HEK293 (cell line): ENCODE measurements around the gene NRSN2.
A peak's percentile ranks its signal among the peaks of the same experiment; 100 is the strongest.

Source experiments
- BCL11B ChIP-seq: fragments of 450-650 bp; formaldehyde crosslinking; IDR thresholded peaks from 2 replicates; pipeline ENCODE4 v1.5.1; 2016; ENCODE audit warnings: low read depth, missing biosample characterization, missing genetic modification characterization
- EGR2 ChIP-seq: fragments of 450-650 bp; formaldehyde crosslinking; IDR thresholded peaks from 2 replicates; pipeline ENCODE4 v1.5.1; 2016; ENCODE audit warnings: low read depth, missing biosample characterization, missing genetic modification characterization
- GLIS2 ChIP-seq: fragments of 450-650 bp; formaldehyde crosslinking; IDR thresholded peaks from 2 replicates; pipeline ENCODE4 v1.5.1; 2016; ENCODE audit warnings: missing biosample characterization, missing genetic modification characterization
- KLF10 ChIP-seq: fragments of 450-650 bp; IDR thresholded peaks from 2 replicates; pipeline ENCODE4 v1.5.1; 2018; ENCODE audit warnings: missing biosample characterization, mild to moderate bottlenecking, missing genetic modification characterization
- KLF17 ChIP-seq: fragments of 450-650 bp; formaldehyde crosslinking; IDR thresholded peaks from 2 replicates; pipeline ENCODE4 v1.5.1; 2016; ENCODE audit warnings: missing biosample characterization, missing genetic modification characterization
- KLF8 ChIP-seq: fragments of 450-650 bp; formaldehyde crosslinking; IDR thresholded peaks from 2 replicates; pipeline ENCODE4 v1.5.1; 2016; ENCODE audit warnings: missing biosample characterization, missing genetic modification characterization
- OVOL3 ChIP-seq: fragments of 450-650 bp; formaldehyde crosslinking; IDR thresholded peaks from 2 replicates; pipeline ENCODE4 v1.5.1; 2016; ENCODE audit warnings: missing biosample characterization, missing genetic modification characterization
- PATZ1 ChIP-seq: fragments of 450-650 bp; formaldehyde crosslinking; IDR thresholded peaks from 2 replicates; pipeline ENCODE4 v1.5.1; 2016; ENCODE audit warnings: missing biosample characterization, missing genetic modification characterization
- PRDM1 ChIP-seq: fragments of 450-650 bp; formaldehyde crosslinking; IDR thresholded peaks from 2 replicates; pipeline ENCODE4; 2016; ENCODE audit warnings: missing biosample characterization, missing genetic modification characterization
- REPIN1 ChIP-seq: fragments of 450-650 bp; formaldehyde crosslinking; IDR thresholded peaks from 2 replicates; pipeline ENCODE4 v1.5.1; 2017; ENCODE audit warnings: missing biosample characterization, missing genetic modification characterization, low read depth
- REST ChIP-seq: fragments of 450-650 bp; formaldehyde crosslinking; IDR thresholded peaks from 2 replicates; pipeline ENCODE4 v1.5.1; 2016; ENCODE audit warnings: missing biosample characterization, missing genetic modification characterization
- SP2 ChIP-seq: fragments of 450-650 bp; formaldehyde crosslinking; IDR thresholded peaks from 2 replicates; pipeline ENCODE4 v1.5.1; 2016; ENCODE audit warnings: missing biosample characterization, missing genetic modification characterization
- TRIM28 ChIP-seq: IDR thresholded peaks from 2 replicates; pipeline ENCODE4 v1.6.1; 2011; ENCODE audit warnings: low read length, control low read depth, borderline replicate concordance
- WT1 ChIP-seq: fragments of 450-650 bp; formaldehyde crosslinking; IDR thresholded peaks from 2 replicates; pipeline ENCODE4 v1.5.1; 2016; ENCODE audit warnings: missing biosample characterization, missing genetic modification characterization
- ZBTB26 ChIP-seq: fragments of 450-650 bp; formaldehyde crosslinking; optimal IDR thresholded peaks from 2 replicates; pipeline ENCODE3; 2016; ENCODE audit warnings: missing biosample characterization, mild to moderate bottlenecking, missing genetic modification characterization
- ZBTB48 ChIP-seq: fragments of 450-650 bp; formaldehyde crosslinking; IDR thresholded peaks from 2 replicates; pipeline ENCODE4 v1.5.1; 2016; ENCODE audit warnings: missing biosample characterization, missing genetic modification characterization
- ZFP69B ChIP-seq: fragments of 450-650 bp; formaldehyde crosslinking; IDR thresholded peaks from 2 replicates; pipeline ENCODE4 v1.5.1; 2016; ENCODE audit warnings: missing biosample characterization, missing genetic modification characterization
- ZIC2 ChIP-seq: fragments of 450-650 bp; formaldehyde crosslinking; IDR thresholded peaks from 2 replicates; pipeline ENCODE4 v1.5.1; 2016; ENCODE audit warnings: missing biosample characterization, missing genetic modification characterization
- ZNF138 ChIP-seq: fragments of 450-650 bp; formaldehyde crosslinking; IDR thresholded peaks from 2 replicates; pipeline ENCODE4 v1.5.1; 2016; ENCODE audit warnings: missing biosample characterization, missing genetic modification characterization, borderline replicate concordance
- ZNF24 ChIP-seq: fragments of 450-650 bp; formaldehyde crosslinking; IDR thresholded peaks from 2 replicates; pipeline ENCODE4 v1.5.1; 2016; ENCODE audit warnings: missing biosample characterization, missing genetic modification characterization
- ZNF292 ChIP-seq: fragments of 450-650 bp; formaldehyde crosslinking; IDR thresholded peaks from 2 replicates; pipeline ENCODE4 v1.5.1; 2016; ENCODE audit warnings: low read depth, missing biosample characterization, missing genetic modification characterization, borderline replicate concordance
- ZNF600 ChIP-seq: fragments of 450-650 bp; formaldehyde crosslinking; IDR thresholded peaks from 2 replicates; pipeline ENCODE4 v1.5.1; 2016; ENCODE audit warnings: missing biosample characterization, missing genetic modification characterization
- ZNF610 ChIP-seq: fragments of 450-650 bp; formaldehyde crosslinking; IDR thresholded peaks from 2 replicates; pipeline ENCODE4 v1.5.1; 2016; ENCODE audit warnings: missing biosample characterization, missing genetic modification characterization, borderline replicate concordance
- ZNF626 ChIP-seq: fragments of 450-650 bp; sonication (Bioruptor Pico); formaldehyde crosslinking; IDR thresholded peaks from 2 replicates; pipeline ENCODE4 v1.5.1; 2018; ENCODE audit warnings: missing biosample characterization, missing genetic modification characterization, inconsistent platforms
- ZNF692 ChIP-seq: fragments of 450-650 bp; formaldehyde crosslinking; IDR thresholded peaks from 2 replicates; pipeline ENCODE4 v1.5.1; 2016; ENCODE audit warnings: missing biosample characterization, missing genetic modification characterization
- ZNF76 ChIP-seq: fragments of 450-650 bp; formaldehyde crosslinking; IDR thresholded peaks from 2 replicates; pipeline ENCODE4; 2016; ENCODE audit warnings: low read depth, missing biosample characterization, missing genetic modification characterization, borderline replicate concordance
- ZSCAN30 ChIP-seq: fragments of 450-650 bp; IDR thresholded peaks from 2 replicates; pipeline ENCODE4 v1.5.1; 2018; ENCODE audit warnings: missing biosample characterization, mild to moderate bottlenecking, missing genetic modification characterization, moderate library complexity
- ZSCAN5A ChIP-seq: fragments of 450-650 bp; formaldehyde crosslinking; IDR thresholded peaks from 2 replicates; pipeline ENCODE4 v1.5.1; 2016; ENCODE audit warnings: missing biosample characterization, missing genetic modification characterization
- ZXDB ChIP-seq: fragments of 450-650 bp; formaldehyde crosslinking; IDR thresholded peaks from 2 replicates; pipeline ENCODE4 v1.5.1; 2016; ENCODE audit warnings: missing biosample characterization, missing genetic modification characterization

Gene NRSN2

GRCh38 chr20:346640-347316 lies at the start of gene NRSN2 (continued):
- TF ChIP-seq KLF10 (tag by site-specific recombination) (0 out of 2 replicates have a peak, but pooled peaks have one; percentile 25), ZNF600 (tag by site-specific recombination) (peak; percentile 53), ZNF292 (tag by site-specific recombination) (no peak), ZNF692 (tag by site-specific recombination) (peak; percentile 51), REPIN1 (tag by site-specific recombination) (0 out of 2 replicates have a peak, but pooled peaks have one; percentile 28), ZNF76 (tag by site-specific recombination) (peak; percentile 64; the same call in 1 of the 2 replicates), KLF8 (peak; percentile 77; the same call in 1 of the 2 replicates), OVOL3 (tag by site-specific recombination) (no peak), PRDM1 (tag by site-specific recombination) (no peak), SP2 (peak; percentile 58), ZNF626 (no peak), ZBTB26 (tag by site-specific recombination) (peak; percentile 25), WT1 (peak; percentile 30; the same call in 1 of the 2 replicates), GLIS2 (tag by site-specific recombination) (peak; percentile 93), REST (no peak), ZXDB (peak; percentile 58; the same call in 1 of the 2 replicates), ZNF138 (no peak), ZNF610 (tag by site-specific recombination) (peak; percentile 56; the same call in 1 of the 2 replicates), TRIM28 (0 out of 2 replicates have a peak, but pooled peaks have one; percentile 12), KLF17 (tag by site-specific recombination) (peak; percentile 73; the same call in 1 of the 2 replicates), ZBTB48 (tag by site-specific recombination) (peak; percentile 83), ZIC2 (peak; percentile 43; the same call in 1 of the 2 replicates), BCL11B (no peak), ZNF24 (tag by site-specific recombination) (peak; percentile 64; the same call in 1 of the 2 replicates), ZSCAN5A (tag by site-specific recombination) (0 out of 2 replicates have a peak, but pooled peaks have one; percentile 59), EGR2 (tag by site-specific recombination) (0 out of 2 replicates have a peak, but pooled peaks have one; percentile 5), PATZ1 (peak; percentile 77), ZSCAN30 (tag by site-specific recombination) (peak; percentile 63), ZFP69B (tag by site-specific recombination) (peak; percentile 35; the same call in 1 of the 2 replicates)
